Body of pancreas (tissue), 4 donors: Measurements from ENCODE around the gene RUFY3. TPM values are rescaled to one million over a fixed set of nuclear protein-coding genes. Genes with fewer than 3 reads are reported as not detected.

Source experiments
- ATAC-seq: fragments of 150-250 bp; one replicate; pipeline ENCODE4 v1.9.1; 2016
- DNase-seq, 4 donors: peaks; one replicate each; pipeline ENCODE4 v3.0.0-alpha.2; 2019
- H3K27ac ChIP-seq, 4 donors: fragments of 200-600 bp; sonication (generic); 1 replicate in 3 of 4; 2 replicates in 1 of 4; pipeline versions ENCODE4 v1.5.1 to v1.6.1; 2016 to 2019; ENCODE audit warnings: mild to moderate bottlenecking in 1 of 4, mixed read lengths in 1 of 4, moderate library complexity in 1 of 4
- H3K27me3 ChIP-seq, 2 donors: fragments of 200-600 bp; sonication (generic); one replicate each; pipeline ENCODE4 v1.6.0; 2016; ENCODE audit warnings: mild to moderate bottlenecking in 1 of 2
- H3K36me3 ChIP-seq, 2 donors: fragments of 200-600 bp; sonication (generic); replicated peaks in 1 of 2; 2 replicates each; pipeline ENCODE4 v1.5.1; 2016; ENCODE audit warnings: low read depth in 2 of 2; ENCODE audit not compliant: insufficient read depth in 1 of 2
- H3K4me1 ChIP-seq: fragments of 200-600 bp; sonication (generic); one replicate; pipeline ENCODE4 v1.6.0; 2016
- H3K4me3 ChIP-seq, 2 donors: fragments of 200-600 bp; sonication (generic); 1 replicate in 1 of 2; 2 replicates in 1 of 2; pipeline ENCODE4 v1.5.1; 2016 to 2019
- H3K9me3 ChIP-seq, 3 donors: fragments of 200-600 bp; sonication (generic); 1 replicate in 2 of 3; 2 replicates in 1 of 3; pipeline ENCODE4 v1.5.1; 2016
- POLR2A ChIP-seq, 3 donors: fragments of 450-650 bp; IDR thresholded peaks; one replicate each; pipeline ENCODE4 v1.6.1; 2016; ENCODE audit warnings: antibody characterized with exemption in 3 of 3, mild to moderate bottlenecking in 2 of 3
- WGBS, 2 donors: methylation state at CpG; one replicate each; pipeline ENCODE4 v1.1.5; 2017; 5-methylcytosine and 5-hydroxymethylcytosine counted together
- intact Hi-C: fragments of 100-400 bp; cut with DNase I; formaldehyde crosslinking; loops from one replicate; pipeline ENCODE4 v1.15.1; 2023
- total RNA-seq, 2 donors: library from RNA; depleted of rRNA; stranded (reverse); fragments of >200 nt; gene quantifications; one replicate each; pipeline ENCODE4 v1.1.0, GENCODE V29; 2016
- TF ChIP-seq, protein P1 (sequence below), 7 experiments: fragments of 450-650 bp in 4 of 7; fragments of 200-600 bp in 3 of 7; sonication (generic) in 3 of 7; IDR thresholded peaks; one replicate each; pipeline ENCODE4 v1.5.1; 2016 to 2019; ENCODE audit warnings: antibody characterized with exemption in 7 of 7

Gene RUFY3
- total RNA-seq, 2 donors from 2014 or later, result 46.4 to 62.6 TPM

DNA sequence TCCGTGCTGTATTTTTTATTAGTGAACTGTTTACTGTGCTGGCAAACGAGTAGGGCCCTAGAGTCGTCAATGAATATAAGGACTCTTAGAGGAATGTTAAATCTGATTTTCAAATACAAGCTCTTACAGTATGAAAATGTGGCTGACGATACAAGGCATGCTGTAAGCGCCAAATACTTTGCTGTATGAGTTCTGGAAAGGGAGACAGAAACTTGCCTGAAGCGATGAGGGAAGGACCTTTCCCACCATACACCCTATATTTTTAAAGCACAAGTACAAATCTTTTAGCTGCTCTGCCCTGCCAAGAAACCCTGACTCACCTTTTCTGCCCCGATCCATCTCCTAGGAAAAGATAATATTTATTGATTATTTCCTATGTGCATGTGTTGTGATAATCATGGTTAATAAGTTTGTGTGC is 15.7 kb upstream of the RUFY3 start:
- H3K4me1 ChIP-seq, result peaks cover 41% of the 10 kb centered on the region
- 2% methylated on average over 7 of the region's 7 CpGs for WGBS, 2 donors
- H3K9me3 ChIP-seq, result no peaks in the 10 kb centered on the region
- H3K27ac ChIP-seq, result peak overlapping the region; percentile 91 to 96 (median 92)
- intact Hi-C loops, result no loop called here
- H3K4me3 ChIP-seq, result peak overlapping the region; percentile 13 to 74
- TF ChIP-seq, protein P1, sequence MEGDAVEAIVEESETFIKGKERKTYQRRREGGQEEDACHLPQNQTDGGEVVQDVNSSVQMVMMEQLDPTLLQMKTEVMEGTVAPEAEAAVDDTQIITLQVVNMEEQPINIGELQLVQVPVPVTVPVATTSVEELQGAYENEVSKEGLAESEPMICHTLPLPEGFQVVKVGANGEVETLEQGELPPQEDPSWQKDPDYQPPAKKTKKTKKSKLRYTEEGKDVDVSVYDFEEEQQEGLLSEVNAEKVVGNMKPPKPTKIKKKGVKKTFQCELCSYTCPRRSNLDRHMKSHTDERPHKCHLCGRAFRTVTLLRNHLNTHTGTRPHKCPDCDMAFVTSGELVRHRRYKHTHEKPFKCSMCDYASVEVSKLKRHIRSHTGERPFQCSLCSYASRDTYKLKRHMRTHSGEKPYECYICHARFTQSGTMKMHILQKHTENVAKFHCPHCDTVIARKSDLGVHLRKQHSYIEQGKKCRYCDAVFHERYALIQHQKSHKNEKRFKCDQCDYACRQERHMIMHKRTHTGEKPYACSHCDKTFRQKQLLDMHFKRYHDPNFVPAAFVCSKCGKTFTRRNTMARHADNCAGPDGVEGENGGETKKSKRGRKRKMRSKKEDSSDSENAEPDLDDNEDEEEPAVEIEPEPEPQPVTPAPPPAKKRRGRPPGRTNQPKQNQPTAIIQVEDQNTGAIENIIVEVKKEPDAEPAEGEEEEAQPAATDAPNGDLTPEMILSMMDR (IDR thresholded peaks at IDR 0.05), result no peak
- TF ChIP-seq POLR2A (IDR thresholded peaks at IDR 0.05), result no peak
- no peaks in the 10 kb centered on the region for H3K27me3 ChIP-seq
- no peak for DNase-seq
- no peak for ATAC-seq
- no peaks in the 10 kb centered on the region for H3K36me3 ChIP-seq

DNA sequence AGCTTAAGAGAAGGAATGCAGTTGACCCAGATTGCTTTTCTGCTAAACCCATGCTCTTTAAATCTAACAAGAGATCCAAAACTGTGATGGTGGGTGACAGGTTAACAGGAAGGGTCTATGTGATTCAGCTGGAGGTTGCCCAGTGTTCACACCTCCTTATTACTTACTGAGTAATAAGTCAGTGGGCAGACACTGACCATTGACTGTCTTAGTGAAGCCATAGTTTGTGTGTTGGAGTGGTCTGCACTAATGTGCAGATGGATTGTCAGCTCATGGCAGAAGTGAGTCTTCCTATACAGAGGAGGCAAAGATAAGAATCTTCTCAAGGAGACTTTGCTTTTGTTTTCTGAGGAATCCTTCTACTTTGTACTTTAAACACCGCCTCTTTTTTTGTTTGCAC is 15.2 kb upstream of the RUFY3 start:
- 57 to 65% methylated on average over 1 of the region's 1 CpG for WGBS, 2 donors
- Histone ChIP-seq H3K9me3 (no peaks in the 10 kb centered on the region), H3K4me3 (no peak overlapping the region), H3K27ac (peak overlapping the region; percentile 91 to 96 (median 92)), H3K4me1 (peaks cover 46% of the 10 kb centered on the region), H3K36me3 (no peaks in the 10 kb centered on the region), H3K27me3 (no peaks in the 10 kb centered on the region)
- DNase-seq (no peak), ATAC-seq (no peak)
- intact Hi-C loops, result no loop called here
- TF ChIP-seq, protein P1 (IDR thresholded peaks at IDR 0.05), result no peak
- TF ChIP-seq POLR2A (IDR thresholded peaks at IDR 0.05), result no peak

GRCh38 chr4:70709611-70710205 is 12.1 kb upstream of the RUFY3 start:
- intact Hi-C loops, result no loop called here
- no peak for ATAC-seq

GRCh38 chr4:70711599-70711998 is 10.2 kb upstream of the RUFY3 start:
- Histone ChIP-seq H3K36me3 (no peaks in the 10 kb centered on the region), H3K27ac (no peak overlapping the region), H3K4me3 (no peak overlapping the region), H3K9me3 (no peaks in the 10 kb centered on the region), H3K4me1 (peaks cover 54% of the 10 kb centered on the region), H3K27me3 (no peaks in the 10 kb centered on the region)
- ATAC-seq (no peak), DNase-seq (no peak)
- TF ChIP-seq, protein P1 (IDR thresholded peaks at IDR 0.05), result no peak
- no peak for TF ChIP-seq POLR2A (IDR thresholded peaks at IDR 0.05)
- WGBS, 2 donors, result 32 to 52% methylated on average over 3 of the region's 3 CpGs
- intact Hi-C loops, result no loop called here

More at GRCh38 chr4:70709611-70710205, 12.1 kb upstream of the RUFY3 start:
- no peaks in the 10 kb centered on the region for H3K36me3 ChIP-seq
- peaks cover 61% of the 10 kb centered on the region for H3K4me1 ChIP-seq
- DNase-seq, result no peak
- 43 to 44% methylated on average over 7 of the region's 7 CpGs for WGBS, 2 donors
- TF ChIP-seq, protein P1 (IDR thresholded peaks at IDR 0.05), result no peak
- TF ChIP-seq POLR2A (IDR thresholded peaks at IDR 0.05), result no peak
- H3K9me3 ChIP-seq, result no peaks in the 10 kb centered on the region
- no peak overlapping the region for H3K4me3 ChIP-seq
- H3K27me3 ChIP-seq, result no peaks in the 10 kb centered on the region
- peak overlapping the region in 1 of 4 donors; percentile 16 for H3K27ac ChIP-seq

DNA sequence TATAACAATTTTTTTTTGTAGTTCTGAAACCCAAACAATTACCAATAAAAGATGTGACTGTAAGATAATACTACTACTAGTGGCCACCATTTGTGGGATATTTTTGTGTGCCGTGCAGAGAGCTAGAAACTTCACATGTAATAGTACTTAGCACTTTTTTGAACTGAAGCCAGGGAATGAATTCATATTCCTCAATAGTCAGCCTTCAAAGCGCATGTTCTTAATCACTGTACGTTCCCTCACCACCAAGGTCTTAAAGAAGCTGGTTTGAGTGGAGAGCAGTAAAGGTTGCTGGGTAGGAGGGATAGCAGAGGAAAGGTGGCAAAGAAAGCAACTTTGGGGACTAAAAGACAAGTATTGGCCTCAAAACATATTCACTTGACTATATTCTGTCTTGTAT is 9.6 kb upstream of the RUFY3 start:
- Histone ChIP-seq H3K9me3 (no peaks in the 10 kb centered on the region), H3K27ac (no peak overlapping the region), H3K4me1 (peaks cover 49% of the 10 kb centered on the region), H3K36me3 (no peaks in the 10 kb centered on the region), H3K27me3 (no peaks in the 10 kb centered on the region), H3K4me3 (no peak overlapping the region)
- intact Hi-C loops, result no loop called here
- WGBS, 2 donors, result 27 to 41% methylated on average over 3 of the region's 3 CpGs
- ATAC-seq, result no peak
- TF ChIP-seq, protein P1 (IDR thresholded peaks at IDR 0.05), result no peak
- no peak for TF ChIP-seq POLR2A (IDR thresholded peaks at IDR 0.05)
- no peak for DNase-seq
